DOHH2 (cell line): ENCODE measurements around the gene KRTAP9-2.

Experiments used
- CTCF ChIP-seq: fragments of 200-600 bp; sonication (generic); IDR thresholded peaks from one replicate; pipeline ENCODE4 v1.5.1; 2014; ENCODE audit warnings: antibody characterized with exemption, mild to moderate bottlenecking, low read depth, low read length; ENCODE audit not compliant: poor library complexity, severe bottlenecking
- EZH2phosphoT487 ChIP-seq: fragments of 200-600 bp; sonication (generic); IDR thresholded peaks from 2 replicates; pipeline ENCODE4 v1.6.1; 2017; ENCODE audit warnings: borderline replicate concordance, mild to moderate bottlenecking, antibody characterized with exemption, low read length, moderate library complexity, mixed read lengths

- no peak for TF ChIP-seq CTCF
- TF ChIP-seq EZH2phosphoT487, result no peak
Measured at GRCh38 chr17:41256291-41256685, 29.8 kb downstream of the KRTAP9-2 start.
